Limb (tissue), 2 donors: ENCODE measurements around the gene WARS2.
"Not testable (repeated sequence)": the region's sequence is repeated elsewhere in the genome, so short reads cannot be mapped to it uniquely, and the experiment has no call there.

Experiments
- DNase-seq, 2 donors: peaks; one replicate each; pipeline ENCODE4 v3.0.0-alpha.2; 2016; ENCODE audit errors: extremely low spot score in 2 of 2

WARS2 gene

GRCh38 chr1:119139857-119140176 is 636 bp downstream of the WARS2 start:
- peak in 1 of 2 donors; percentile 51 for DNase-seq

- no peak for DNase-seq
These were observed 1.1 kb downstream of the WARS2 start for GRCh38 chr1:119139403-119139802.

DNA sequence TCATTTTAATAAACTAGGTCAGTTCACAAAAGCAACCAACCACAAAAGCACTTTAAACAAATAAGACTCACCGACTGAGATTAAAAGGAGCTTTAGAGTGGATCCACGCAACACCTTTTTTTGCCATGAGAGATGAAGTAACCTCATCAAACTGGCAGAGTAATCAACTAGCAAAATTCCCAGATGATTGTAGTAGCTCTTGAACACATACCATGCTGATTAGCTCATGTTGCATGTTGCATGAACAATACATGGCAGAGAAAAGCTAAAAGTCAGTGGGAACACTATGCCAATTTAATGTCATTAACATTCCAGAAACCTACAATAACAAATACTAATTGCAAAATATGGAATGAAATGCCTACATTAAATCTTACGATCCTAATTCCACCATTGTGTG is 4.1 kb downstream of the WARS2 start:
- DNase-seq = no peak

DNA sequence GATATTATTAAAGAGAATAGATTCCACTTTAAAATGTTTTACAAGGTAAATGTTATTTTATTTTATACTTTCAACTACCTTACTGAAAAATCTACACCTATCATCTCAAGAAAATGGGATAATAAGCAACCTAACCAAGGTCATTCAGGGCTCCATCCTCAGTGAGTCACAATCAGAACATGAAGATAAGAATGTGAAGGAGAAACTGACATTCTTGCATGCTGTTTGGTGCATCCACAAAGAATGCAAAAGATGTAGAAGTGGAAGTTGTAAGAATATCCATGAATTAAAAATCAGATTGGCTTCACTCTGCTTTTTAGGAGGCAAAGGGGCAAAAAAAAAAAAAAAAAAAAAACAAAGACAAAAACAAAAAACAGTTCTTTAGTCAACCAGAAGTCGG is 6.5 kb downstream of the WARS2 start:
- DNase-seq = no peak

- no peak for DNase-seq
These were observed 8.3 kb downstream of the WARS2 start for GRCh38 chr1:119132179-119132578.

- DNase-seq = no peak
These were observed 14.6 kb downstream of the WARS2 start for GRCh38 chr1:119125874-119126273.

DNA sequence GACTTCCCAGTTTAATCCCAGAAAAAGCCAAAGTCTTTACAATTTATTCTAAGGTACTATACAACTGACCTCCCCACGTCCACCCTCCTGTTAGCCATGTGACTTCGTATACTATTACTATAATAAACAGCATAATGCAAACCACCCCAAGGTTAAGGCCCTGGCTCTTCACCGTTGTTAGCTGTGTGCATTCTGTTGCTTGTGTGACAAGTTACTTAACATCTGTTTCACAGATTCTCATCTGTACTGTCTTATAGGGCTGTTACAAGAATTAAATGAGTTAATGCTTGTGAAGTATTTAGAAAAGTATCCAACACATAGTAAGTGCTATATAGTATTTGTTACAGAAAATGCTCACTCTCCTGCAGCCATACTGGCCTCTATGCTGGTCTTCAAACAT is 15.7 kb downstream of the WARS2 start:
- DNase-seq = no peak

DNA sequence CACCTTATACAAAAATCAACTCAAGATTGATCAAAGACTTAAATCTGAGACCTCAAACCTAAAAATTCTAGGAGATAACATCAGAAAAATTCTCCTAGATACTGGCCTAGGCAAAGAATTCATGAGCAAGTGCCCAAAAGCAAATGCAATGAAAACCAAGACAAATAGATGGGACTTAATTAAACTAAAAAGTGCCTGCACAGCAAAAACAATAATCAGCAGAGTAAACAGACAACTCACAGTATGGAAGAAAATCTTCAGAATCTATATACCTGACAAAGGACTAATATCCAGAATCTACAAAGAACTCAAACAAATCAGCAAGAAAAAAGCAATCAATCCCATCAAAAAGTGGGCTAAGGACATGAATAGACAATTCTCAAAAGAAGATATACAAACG is 18.6 kb downstream of the WARS2 start:
- not testable (repeated sequence) for DNase-seq

GRCh38 chr1:119116725-119117124 is 23.7 kb downstream of the WARS2 start:
- no peak for DNase-seq

GRCh38 chr1:119115736-119116135 is 24.7 kb downstream of the WARS2 start:
- DNase-seq = no peak

GRCh38 chr1:119115311-119115710 is 25.1 kb downstream of the WARS2 start:
- no peak for DNase-seq

GRCh38 chr1:119114786-119115185 is 25.7 kb downstream of the WARS2 start:
- no peak for DNase-seq

GRCh38 chr1:119112791-119113190 is 27.7 kb downstream of the WARS2 start:
- DNase-seq = no peak

DNA sequence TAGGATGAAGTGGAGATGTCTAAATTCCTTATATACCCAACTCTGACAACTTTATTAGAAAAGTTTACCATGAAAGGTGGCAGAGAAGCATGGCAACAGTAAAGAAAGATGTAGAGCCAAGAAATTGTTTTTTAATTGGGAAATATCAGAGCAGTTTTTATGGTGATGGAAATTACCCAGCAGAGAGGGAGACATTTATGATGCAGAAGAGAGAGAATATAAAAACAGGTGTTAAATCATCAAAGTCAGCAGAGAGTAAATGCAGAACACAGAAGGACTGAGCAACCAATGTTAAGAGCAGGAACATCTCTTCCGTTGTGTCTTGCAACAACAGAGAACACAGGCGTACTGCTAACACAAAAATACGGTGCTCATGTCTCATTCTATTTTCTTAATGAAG is 28.2 kb downstream of the WARS2 start:
- no peak for DNase-seq

GRCh38 chr1:119108988-119109387 is 31.5 kb downstream of the WARS2 start:
- no peak for DNase-seq

DNA sequence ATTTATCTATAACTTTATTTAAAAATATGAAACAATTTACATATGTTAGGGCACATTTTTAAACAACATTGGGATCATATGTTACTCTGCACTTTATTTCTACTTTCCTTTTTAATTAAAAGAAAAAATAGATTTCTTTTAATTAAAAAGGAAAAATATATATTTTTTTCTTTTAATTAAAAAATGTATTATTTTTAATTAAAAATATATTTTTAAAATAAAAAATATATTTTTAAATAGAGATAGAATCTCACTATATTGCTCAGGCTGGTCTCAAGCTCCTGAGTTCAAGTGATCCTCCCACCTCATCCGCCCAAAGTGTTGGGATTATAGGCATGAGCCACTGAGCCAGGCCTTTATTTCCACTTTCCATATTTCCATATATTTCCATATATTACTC is 36.7 kb downstream of the WARS2 start:
- DNase-seq = no peak

DNA sequence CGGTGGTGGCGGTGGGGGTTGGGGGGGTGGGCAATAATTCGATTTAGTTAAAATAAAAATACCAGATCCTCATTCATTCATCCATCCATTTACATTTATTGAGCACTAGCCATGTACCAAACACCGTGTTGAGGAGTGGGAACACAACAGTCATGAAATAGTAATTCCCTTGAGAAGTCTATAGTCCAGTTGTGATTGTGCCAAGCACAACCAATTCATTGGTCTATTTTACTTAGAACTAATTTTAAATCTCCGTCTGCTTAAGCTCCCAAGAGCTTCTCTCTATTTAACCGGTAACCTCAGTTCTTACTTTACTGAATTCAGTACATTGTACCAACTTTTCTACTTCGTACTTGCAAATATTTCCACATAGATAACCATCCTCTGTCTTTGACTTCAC is 38.4 kb downstream of the WARS2 start:
- DNase-seq = no peak

DNA sequence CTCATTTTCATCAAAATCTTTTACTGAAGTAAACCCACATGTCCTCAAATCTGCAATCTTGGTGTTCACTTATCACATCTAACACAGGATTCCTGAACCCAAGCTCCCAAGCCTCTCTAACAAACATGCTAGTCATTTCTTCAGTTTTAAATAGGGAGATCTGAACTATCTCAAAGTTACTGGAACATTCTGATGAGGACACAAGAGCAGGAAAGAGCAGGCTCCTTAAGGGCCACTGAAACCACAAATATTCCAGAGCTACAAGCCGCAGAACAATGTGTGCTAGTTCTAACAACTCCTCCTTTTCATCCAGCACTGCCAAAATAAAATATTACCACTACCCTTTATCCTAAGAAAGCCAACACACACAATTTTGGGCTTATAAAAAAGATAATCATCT is 38.9 kb downstream of the WARS2 start:
- no peak for DNase-seq

GRCh38 chr1:119099775-119100174 is 40.7 kb downstream of the WARS2 start:
- DNase-seq = no peak

- DNase-seq = no peak
These were observed 43.1 kb downstream of the WARS2 start for GRCh38 chr1:119097380-119097779.

DNA sequence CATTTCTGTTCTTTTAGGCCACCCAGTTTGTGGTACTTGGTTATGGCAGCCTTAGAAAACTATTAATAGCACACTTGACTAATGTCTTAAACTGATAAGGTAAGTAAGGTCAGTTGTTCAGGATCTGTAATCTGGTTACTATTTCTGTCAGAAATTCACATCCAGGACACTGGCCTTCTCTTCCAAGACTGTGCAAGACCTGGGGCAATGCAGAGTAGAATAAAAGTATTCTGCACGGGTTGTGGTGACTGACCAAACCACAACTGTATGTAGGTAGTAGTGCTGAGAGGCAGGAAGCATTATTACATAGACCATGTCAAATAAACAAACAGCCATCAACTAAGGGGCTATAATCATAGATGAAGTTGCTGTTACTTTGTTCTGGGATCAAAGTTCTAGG is 46.7 kb downstream of the WARS2 start:
- no peak for DNase-seq

DNA sequence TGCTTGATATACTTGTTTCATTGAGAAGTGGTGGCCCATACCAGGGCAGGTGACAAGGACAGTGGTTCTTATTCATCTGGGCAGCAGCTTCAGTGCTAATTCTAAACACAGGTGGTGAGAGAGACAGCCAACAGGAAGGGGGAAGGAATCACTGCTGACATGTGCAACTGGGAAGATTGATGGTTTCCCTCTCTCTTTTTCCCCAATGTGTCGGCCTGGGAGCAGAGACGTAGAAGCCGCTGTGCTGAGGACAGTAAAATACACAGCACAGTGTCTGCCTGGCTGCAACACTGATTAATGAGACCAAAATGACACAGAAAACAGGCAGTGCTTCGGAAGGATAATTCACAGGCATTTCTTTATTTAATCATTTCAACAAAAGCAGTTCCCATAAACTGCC is 48.8 kb downstream of the WARS2 start:
- no peak for DNase-seq

DNA sequence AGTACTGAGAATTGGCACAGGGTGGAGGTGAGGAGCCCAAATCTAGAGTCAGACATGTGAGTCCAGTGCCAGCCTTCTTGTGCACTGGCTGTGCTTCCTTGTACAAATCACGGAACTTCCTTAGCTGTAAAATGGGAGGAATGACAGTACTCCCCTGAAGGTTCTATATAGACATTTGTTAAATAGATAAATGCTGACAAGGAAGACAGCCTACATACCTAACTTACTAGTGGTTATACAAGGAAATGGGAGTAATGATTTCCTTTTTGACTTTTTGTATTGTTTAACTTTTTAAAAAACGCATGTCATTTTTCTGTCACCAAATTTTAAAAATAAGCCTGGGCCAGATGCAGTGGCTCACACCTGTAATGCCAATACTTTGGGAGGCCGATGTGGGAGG is 50.2 kb downstream of the WARS2 start:
- DNase-seq = no peak

- DNase-seq = no peak
These were observed 53.6 kb downstream of the WARS2 start for GRCh38 chr1:119086830-119087229.

- DNase-seq = no peak
These were observed 55.7 kb downstream of the WARS2 start for GRCh38 chr1:119084798-119085197.
